Measurements from ENCODE around the gene MPHOSPH9.

- no peak for TF ChIP-seq CTCF (conservative IDR thresholded peaks at IDR 0.05; ENCODE audit: low read depth, low read length)
- peak; percentile 18; the same call in 1 of the 2 replicates for TF ChIP-seq RAD21 (IDR thresholded peaks at IDR 0.05; ENCODE audit: low read length)
- TF ChIP-seq CHD1 (IDR thresholded peaks at IDR 0.05; ENCODE audit: low read depth, low read length) = no peak
- no peak for TF ChIP-seq POLR2A (IDR thresholded peaks at IDR 0.05; ENCODE audit: low read depth, low read length)
- no peak for TF ChIP-seq MAFK (IDR thresholded peaks at IDR 0.05; ENCODE audit: low read depth, low read length)
- TF ChIP-seq MXI1 (IDR thresholded peaks at IDR 0.05; ENCODE audit: borderline replicate concordance, low read depth, low read length) = no peak
- TF ChIP-seq SMC3 (IDR thresholded peaks at IDR 0.05; ENCODE audit: low read depth, low read length) = 0 out of 2 replicates have a peak, but pooled peaks have one; percentile 10
- TF ChIP-seq USF2 (IDR thresholded peaks at IDR 0.05; ENCODE audit: low read depth, low read length) = no peak
- no peak for TF ChIP-seq RFX5 (IDR thresholded peaks at IDR 0.05; ENCODE audit: low read depth, low read length)
- no peak for TF ChIP-seq ELK1 (IDR thresholded peaks at IDR 0.05; ENCODE audit: borderline replicate concordance, low read depth, low read length)
- no peak for TF ChIP-seq RCOR1 (IDR thresholded peaks at IDR 0.05; ENCODE audit: insufficient replicate concordance, low read length)
- no peak for TF ChIP-seq NFE2L2 (IDR thresholded peaks at IDR 0.05; ENCODE audit: low read depth, low read length)
- TF ChIP-seq MAZ (IDR thresholded peaks at IDR 0.05; ENCODE audit: borderline replicate concordance, low read depth, low read length) = peak; percentile 90
- peak; percentile 81 for TF ChIP-seq CEBPB (IDR thresholded peaks at IDR 0.05; ENCODE audit: low read depth, low read length)
Observed at GRCh38 chr12:123115409-123116121, 117.4 kb downstream of the MPHOSPH9 start.

Measured in IMR-90 (cell line).